HepG2 (cell line): ENCODE data around the gene SH3BP5. TPM values are rescaled to one million over a fixed set of nuclear protein-coding genes. Genes with fewer than 3 reads are reported as not detected.

Source experiments
- ATAC-seq: fragments of 200-7000 bp; cut with Tn5 transposase; 3 replicates; pipeline ENCODE4 v1.9.1; 2020; ENCODE audit warnings: mild to moderate bottlenecking, moderate library complexity
- BruUV-seq: library from RNA; stranded (reverse); fragments of 400-500 nt; replicated peaks from 2 replicates; lab custom pipeline; 2021; lab: Mats Ljungman, UMichigan
- CTCF ChIA-PET: fragments of 300-600 bp; formaldehyde crosslinking; extraction: SDS; loops from one replicate; lab custom pipeline; 2021; ENCODE audit warnings: low total read pairs, inconsistent platforms, low intra/inter-chr PET ratio; lab: Yijun Ruan, JAX
- POLR2A ChIA-PET: fragments of 350-600 bp; sonication (Branson Sonifier 250); formaldehyde crosslinking; loops from one replicate; lab custom pipeline; 2020; ENCODE audit warnings: antibody characterized with exemption, inconsistent platforms; lab: Yijun Ruan, JAX
- DNase-seq: peaks from one replicate; pipeline ENCODE4 v3.0.0-alpha.2; 2015; ENCODE audit warnings: low spot score
- FAIRE-seq: peaks from 3 replicates; lab custom pipeline; 2011; peaks lifted over from hg19 to GRCh38; lab: Jason Lieb, UNC
- H2AFZ ChIP-seq: one replicate; pipeline ENCODE4 v1.6.1; 2011; ENCODE audit warnings: low read length, inconsistent platforms
- H3K27ac ChIP-seq: fragments of 300-600 bp; 3 replicates; pipeline ENCODE4 v1.8.0; 2011; ENCODE audit warnings: mixed run types, mild to moderate bottlenecking, mixed read lengths, low read length, inconsistent platforms; ENCODE audit not compliant: insufficient read depth; ENCODE audit errors: extremely low read length
- H3K27me3 ChIP-seq, 2 experiments: fragments of 200-600 bp in 1 of 2; 2 replicates in 1 of 2; 3 replicates in 1 of 2; pipeline versions ENCODE4 v1.6.0 to v1.8.0; 2011; ENCODE audit warnings: low read length in 2 of 2, mild to moderate bottlenecking in 2 of 2, moderate library complexity in 2 of 2, inconsistent platforms in 1 of 2; ENCODE audit not compliant: insufficient read depth in 2 of 2, control insufficient read depth in 1 of 2
- H3K36me3 ChIP-seq, 2 experiments: fragments of 200-600 bp in 1 of 2; replicated peaks in 1 of 2; 2 replicates in 1 of 2; 3 replicates in 1 of 2; pipeline versions ENCODE4 v1.5.1 to v1.8.0; 2011; ENCODE audit warnings: low read length in 2 of 2, inconsistent platforms in 1 of 2; ENCODE audit not compliant: insufficient read depth in 2 of 2, control insufficient read depth in 1 of 2
- H3K4me1 ChIP-seq: 2 replicates; pipeline ENCODE4 v1.5.1; 2012; ENCODE audit warnings: low read length, inconsistent platforms; ENCODE audit not compliant: insufficient read depth
- H3K4me2 ChIP-seq: 2 replicates; pipeline ENCODE4 v1.6.0; 2011; ENCODE audit warnings: low read depth, low read length, inconsistent platforms
- H3K4me3 ChIP-seq, 3 experiments: fragments of 200-600 bp in 1 of 3; sonication (generic), shearing (Covaris generic) in 1 of 3; replicated peaks in 1 of 3; 2 replicates each; pipeline ENCODE4 v1.5.1; 2011 to 2016; ENCODE audit warnings: low read length in 3 of 3, inconsistent platforms in 2 of 3, low read depth in 2 of 3, mild to moderate bottlenecking in 2 of 3, control low read depth in 1 of 3, mixed read lengths in 1 of 3; ENCODE audit not compliant: insufficient read depth in 1 of 3
- H3K79me2 ChIP-seq: one replicate; pipeline ENCODE4 v1.6.1; 2011; ENCODE audit warnings: low read length, inconsistent platforms; ENCODE audit not compliant: insufficient read depth
- H3K9ac ChIP-seq: 2 replicates; pipeline ENCODE4 v1.6.0; 2011; ENCODE audit warnings: mild to moderate bottlenecking, low read depth, low read length, inconsistent platforms; ENCODE audit not compliant: insufficient read depth
- H3K9me3 ChIP-seq: 2 replicates; pipeline ENCODE4 v1.5.1; 2012; ENCODE audit warnings: mild to moderate bottlenecking, low read length
- H4K20me1 ChIP-seq: 2 replicates; pipeline ENCODE4 v1.6.0; 2011; ENCODE audit warnings: inconsistent platforms, mild to moderate bottlenecking, low read length, moderate library complexity; ENCODE audit not compliant: insufficient read depth
- HNRNPLL ChIP-seq: fragments of 200-400 bp; formaldehyde crosslinking; IDR thresholded peaks from 2 replicates; pipeline ENCODE4 v1.6.1; 2017; ENCODE audit warnings: mild to moderate bottlenecking, low read depth, low read length; ENCODE audit not compliant: poor library complexity, severe bottlenecking
- IRF1 ChIP-seq: sonication (generic); formaldehyde crosslinking; IDR thresholded peaks from 2 replicates; pipeline ENCODE4 v1.4.0; 2020; ENCODE audit warnings: low read depth, mild to moderate bottlenecking, missing genetic modification reagents
- JARID2 ChIP-seq: sonication (generic); formaldehyde crosslinking; IDR thresholded peaks from 2 replicates; pipeline ENCODE4 v1.8.1; 2023; ENCODE audit warnings: missing genetic modification reagents, inconsistent platforms; ENCODE audit not compliant: insufficient replicate concordance
- LCORL ChIP-seq, 2 experiments: fragments of 450-650 bp in 1 of 2; sonication (generic) in 1 of 2; formaldehyde crosslinking in 1 of 2; IDR thresholded peaks; 2 replicates each; pipeline versions ENCODE4 v1.5.0 to v1.6.1; 2017 to 2020; ENCODE audit warnings: antibody characterized with exemption in 1 of 2, missing genetic modification reagents in 1 of 2
- PHF20 ChIP-seq: sonication (generic); formaldehyde crosslinking; IDR thresholded peaks from 2 replicates; pipeline ENCODE4 v1.5.0; 2020; ENCODE audit warnings: mild to moderate bottlenecking, missing genetic modification reagents
- STAT5B ChIP-seq: sonication (generic); formaldehyde crosslinking; IDR thresholded peaks from 2 replicates; pipeline ENCODE4 v1.4.0; 2020; ENCODE audit warnings: missing genetic modification reagents
- ZBTB21 ChIP-seq: sonication (generic); formaldehyde crosslinking; IDR thresholded peaks from 2 replicates; pipeline ENCODE4 v1.4.0; 2020; ENCODE audit warnings: missing genetic modification reagents
- ZNF256 ChIP-seq: sonication (generic); formaldehyde crosslinking; conservative IDR thresholded peaks from 2 replicates; pipeline ENCODE4 v1.4.0; 2020; ENCODE audit warnings: missing genetic modification reagents
- ZNF33B ChIP-seq: sonication (generic); formaldehyde crosslinking; IDR thresholded peaks from 2 replicates; pipeline ENCODE4 v1.5.1; 2020; ENCODE audit warnings: mild to moderate bottlenecking, missing genetic modification reagents
- ZNF407 ChIP-seq: sonication (generic); formaldehyde crosslinking; IDR thresholded peaks from one replicate; pipeline ENCODE4 v1.5.1; 2020; ENCODE audit warnings: mild to moderate bottlenecking, missing genetic modification reagents; ENCODE audit errors: not compliant biosample characterization
- ZNF704 ChIP-seq: sonication (generic); formaldehyde crosslinking; IDR thresholded peaks from 2 replicates; pipeline ENCODE4 v1.8.1; 2023; ENCODE audit warnings: mild to moderate bottlenecking, inconsistent platforms, moderate library complexity, missing genetic modification reagents, borderline replicate concordance
- ZNF83 ChIP-seq: sonication (generic); formaldehyde crosslinking; IDR thresholded peaks from 2 replicates; pipeline ENCODE4 v1.4.0; 2020; ENCODE audit warnings: missing genetic modification reagents, mild to moderate bottlenecking, borderline replicate concordance
- WGBS: methylation state at CpG from one replicate; pipeline ENCODE4 v1.1.6; 2017; ENCODE audit warnings: low lambda C conversion rate; 5-methylcytosine and 5-hydroxymethylcytosine counted together
- in situ Hi-C: cut with HindIII; loops from 2 replicates; pipeline ENCODE4 v1.10.0; 2017; ENCODE audit warnings: low pct_unique_long_range_greater_than_20kb; ENCODE audit not compliant: extremely low pct_ligation_motif_present
- intact Hi-C: fragments of 100-400 bp; cut with micrococcal nuclease; formaldehyde crosslinking; loops from one replicate; pipeline ENCODE4 v1.10.0; 2022; ENCODE audit not compliant: unreplicated experiment
- polyA plus RNA-seq, 8 experiments: library from polyadenylated mRNA; depleted of rRNA in 3 of 8; stranded (reverse) in 7 of 8; unstranded in 1 of 8; fragments of >200 nt; fragmentation: Illumina TruSeq in 4 of 8; extraction: Trizol in 4 of 8; gene quantifications; 2 replicates each; pipeline versions ENCODE4 v1.2.1 to v1.2.3, GENCODE V29; 2011 to 2016; ENCODE audit warnings: low read depth in 4 of 8, missing spikeins in 1 of 8, mixed read lengths in 1 of 8; ENCODE audit not compliant: insufficient read depth in 1 of 8
- total RNA-seq, 5 experiments: library from RNA; depleted of rRNA; stranded (reverse); fragments of >200 nt; fragmentation: Illumina TruSeq; extraction: Trizol; gene quantifications; 2 replicates each; pipeline ENCODE4 v1.2.3, GENCODE V29; 2016; ENCODE audit warnings: low read depth in 1 of 5

SH3BP5 gene
- total and polyA plus RNA-seq, 2 of the 13 experiments (the other 11 are each of a cell fraction or from before 2014, with no cell fraction given): 0.09 to 0.16 TPM

GRCh38 chr3:15360788-15361493 lies 28.6 kb upstream of the SH3BP5 start:
- no peaks in the 10 kb centered on the region for H3K79me2 ChIP-seq
- H3K27me3 ChIP-seq: no peaks in the 10 kb centered on the region
- no peaks in the 10 kb centered on the region for H3K9me3 ChIP-seq
- no peak overlapping the region for H3K4me2 ChIP-seq
- FAIRE-seq (no peak), ATAC-seq (no peak), DNase-seq (no peak)
- ChIA-PET CTCF (no interaction called here), POLR2A (no interaction called here)
- WGBS: 20% methylated on average over 1 of the region's 1 CpG
- BruUV-seq: no TSS peak
- no peak overlapping the region for H3K27ac ChIP-seq
- no peak overlapping the region for H3K9ac ChIP-seq
- H3K4me3 ChIP-seq: no peak overlapping the region
- H4K20me1 ChIP-seq: no peaks in the 10 kb centered on the region
- H2AFZ ChIP-seq: no peak overlapping the region
- intact Hi-C loops (no loop called here), in situ Hi-C loops (no loop called here)
- no peaks in the 10 kb centered on the region for H3K36me3 ChIP-seq
- H3K4me1 ChIP-seq: peaks cover 21% of the 10 kb centered on the region
- TF ChIP-seq ZNF83 (no peak), HNRNPLL (no peak), LCORL (IDR thresholded peaks at IDR 0.05) (no peak), LCORL (CRISPR knock-in tag; IDR thresholded peaks at IDR 0.05) (no peak), ZNF407 (CRISPR knock-in tag) (no peak), JARID2 (no peak), ZNF704 (CRISPR knock-in tag) (no peak), ZBTB21 (CRISPR knock-in tag) (no peak), STAT5B (CRISPR knock-in tag) (no peak), ZNF33B (CRISPR knock-in tag) (no peak), IRF1 (CRISPR knock-in tag) (no peak), PHF20 (no peak), ZNF256 (CRISPR knock-in tag) (no peak)
